Chondrocyte (in vitro differentiated cells): ENCODE results near the gene ZBTB12. TPM values are rescaled to one million over a fixed set of nuclear protein-coding genes. Genes with fewer than 3 reads are reported as not detected.

ENCODE experiments used
- DNase-seq: peaks from one replicate; pipeline ENCODE4 v3.0.0; 2021; ENCODE audit warnings: mixed read lengths, low spot score
- H3K27ac Mint-ChIP-seq: one replicate; pipeline ENCODE4 v1.8.0; 2021; ENCODE audit warnings: mild to moderate bottlenecking, moderate library complexity, mixed read lengths; ENCODE audit not compliant: unreplicated experiment
- H3K27me3 Mint-ChIP-seq: 2 replicates; pipeline ENCODE4 v1.8.0; 2021; ENCODE audit warnings: low read depth, mixed read lengths
- H3K36me3 Mint-ChIP-seq: 2 replicates; pipeline ENCODE4 v1.8.0; 2021; ENCODE audit warnings: low read depth, mixed read lengths
- H3K4me1 Mint-ChIP-seq: 2 replicates; pipeline ENCODE4 v1.8.0; 2021; ENCODE audit warnings: low read depth, mild to moderate bottlenecking, mixed read lengths
- H3K4me3 Mint-ChIP-seq: one replicate; pipeline ENCODE4 v1.8.0; 2021; ENCODE audit warnings: mild to moderate bottlenecking, moderate library complexity, mixed read lengths; ENCODE audit not compliant: unreplicated experiment
- H3K9me3 Mint-ChIP-seq: 2 replicates; pipeline ENCODE4 v1.8.0; 2021; ENCODE audit warnings: low read depth, mixed read lengths
- CTCF ChIP-seq: fragments of 200-600 bp; sonication (generic); IDR thresholded peaks from 2 replicates; pipeline ENCODE4 v1.5.0; 2021; ENCODE audit warnings: antibody characterized with exemption, mild to moderate bottlenecking, moderate library complexity
- long read RNA-seq: library from polyadenylated mRNA; stranded (forward); transcript quantifications from one replicate; pipeline ENCODE4 v2.0.0, GENCODE V29; 2021
- total RNA-seq: library from RNA; stranded (reverse); gene quantifications from 3 replicates; pipeline ENCODE4 v1.2.1, GENCODE V29; 2021

The ZBTB12 gene, protein sequence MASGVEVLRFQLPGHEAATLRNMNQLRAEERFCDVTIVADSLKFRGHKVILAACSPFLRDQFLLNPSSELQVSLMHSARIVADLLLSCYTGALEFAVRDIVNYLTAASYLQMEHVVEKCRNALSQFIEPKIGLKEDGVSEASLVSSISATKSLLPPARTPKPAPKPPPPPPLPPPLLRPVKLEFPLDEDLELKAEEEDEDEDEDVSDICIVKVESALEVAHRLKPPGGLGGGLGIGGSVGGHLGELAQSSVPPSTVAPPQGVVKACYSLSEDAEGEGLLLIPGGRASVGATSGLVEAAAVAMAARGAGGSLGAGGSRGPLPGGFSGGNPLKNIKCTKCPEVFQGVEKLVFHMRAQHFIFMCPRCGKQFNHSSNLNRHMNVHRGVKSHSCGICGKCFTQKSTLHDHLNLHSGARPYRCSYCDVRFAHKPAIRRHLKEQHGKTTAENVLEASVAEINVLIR
- total RNA-seq = 6.3 to 7.6 TPM (median 6.7 TPM) in 3 replicates
- long read RNA-seq = 0 reads

- Mint-ChIP-seq H3K27ac (peak within 1 kb of the TSS; percentile 86), H3K4me1 (peaks cover 26% of the 10 kb centered on the region), H3K4me3 (peak within 1 kb of the TSS; percentile 73), H3K9me3 (no peaks in the 10 kb centered on the region), H3K27me3 (no peaks in the 10 kb centered on the region), H3K36me3 (no peaks in the 10 kb centered on the region)
- DNase-seq = no peak
- TF ChIP-seq CTCF = no peak
Measured at GRCh38 chr6:31901953-31902643, at the start of gene ZBTB12. TSS of gene ZBTB12 (minus strand) at chr6:31902086. CDS start at chr6:31901305, 781 bp downstream.

DNA sequence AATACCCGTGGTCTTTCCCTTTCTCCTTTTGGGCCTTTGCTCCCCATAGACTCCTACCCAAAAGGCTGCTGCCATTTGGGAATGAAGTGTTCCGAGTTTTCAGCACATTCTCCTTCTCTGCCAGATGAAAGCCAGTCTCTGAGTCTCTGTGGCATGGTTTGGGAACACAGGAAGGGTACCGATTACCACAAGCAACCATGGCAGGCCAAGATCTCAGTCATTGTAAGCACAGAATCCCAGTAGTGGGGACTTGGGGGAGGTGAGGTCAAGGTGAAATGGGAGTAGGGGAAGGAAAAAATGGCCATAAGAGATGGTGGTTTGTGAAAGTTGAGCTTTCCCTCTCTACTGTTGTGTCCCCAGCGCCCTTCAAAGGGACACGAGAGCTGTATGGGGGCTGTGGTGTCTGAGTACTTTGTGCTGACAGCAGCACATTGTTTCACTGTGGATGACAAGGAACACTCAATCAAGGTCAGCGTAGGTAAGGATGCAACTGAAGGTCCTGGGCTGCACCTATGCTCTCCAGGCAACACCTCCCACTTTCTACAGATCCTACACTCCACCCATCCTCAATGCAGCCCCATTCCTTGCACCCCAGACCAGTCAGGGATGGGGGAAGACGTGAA is 48.2 kb upstream of the ZBTB12 start:
- H3K36me3 Mint-ChIP-seq = peaks cover 23% of the 10 kb centered on the region
- TF ChIP-seq CTCF = no peak
- H3K27me3 Mint-ChIP-seq = no peaks in the 10 kb centered on the region

GRCh38 chr6:31948753-31949413 is 47.0 kb upstream of the ZBTB12 start:
- DNase-seq = no peak

More for the DNA sequence above, 48.2 kb upstream of the ZBTB12 start:
- Mint-ChIP-seq H3K4me3 (no peak overlapping the region), H3K27ac (peak overlapping the region; percentile 3), H3K4me1 (peaks cover 17% of the 10 kb centered on the region), H3K9me3 (no peaks in the 10 kb centered on the region)
- DNase-seq = no peak

GRCh38 chr6:31948306-31948705 is 46.4 kb upstream of the ZBTB12 start:
- Mint-ChIP-seq H3K9me3 (no peaks in the 10 kb centered on the region), H3K27me3 (no peaks in the 10 kb centered on the region), H3K4me3 (no peak overlapping the region), H3K27ac (no peak overlapping the region), H3K36me3 (peaks cover 9% of the 10 kb centered on the region), H3K4me1 (peaks cover 17% of the 10 kb centered on the region)
- no peak for DNase-seq
- TF ChIP-seq CTCF = no peak

More at GRCh38 chr6:31948753-31949413, 47.0 kb upstream of the ZBTB12 start:
- peaks cover 17% of the 10 kb centered on the region for H3K4me1 Mint-ChIP-seq
- H3K36me3 Mint-ChIP-seq = peaks cover 14% of the 10 kb centered on the region
- no peak for TF ChIP-seq CTCF
- H3K4me3 Mint-ChIP-seq = no peak overlapping the region
- H3K27ac Mint-ChIP-seq = no peak overlapping the region
- H3K9me3 Mint-ChIP-seq = no peaks in the 10 kb centered on the region
- no peaks in the 10 kb centered on the region for H3K27me3 Mint-ChIP-seq
